Ecto neural progenitor cell (in vitro differentiated cells): ENCODE results near the gene AQP2.
A peak's percentile ranks its signal among the peaks of the same experiment; 100 is the strongest.

Experiments
- DNase-seq: peaks from one replicate; pipeline ENCODE4 v3.0.0-alpha.2; 2018; ENCODE audit warnings: low spot score

AQP2 gene

GRCh38 chr12:49920241-49920914, 30.2 kb upstream of the AQP2 start:
- DNase-seq = no peak

GRCh38 chr12:49920915-49921286, 29.6 kb upstream of the AQP2 start:
- no peak for DNase-seq

DNA sequence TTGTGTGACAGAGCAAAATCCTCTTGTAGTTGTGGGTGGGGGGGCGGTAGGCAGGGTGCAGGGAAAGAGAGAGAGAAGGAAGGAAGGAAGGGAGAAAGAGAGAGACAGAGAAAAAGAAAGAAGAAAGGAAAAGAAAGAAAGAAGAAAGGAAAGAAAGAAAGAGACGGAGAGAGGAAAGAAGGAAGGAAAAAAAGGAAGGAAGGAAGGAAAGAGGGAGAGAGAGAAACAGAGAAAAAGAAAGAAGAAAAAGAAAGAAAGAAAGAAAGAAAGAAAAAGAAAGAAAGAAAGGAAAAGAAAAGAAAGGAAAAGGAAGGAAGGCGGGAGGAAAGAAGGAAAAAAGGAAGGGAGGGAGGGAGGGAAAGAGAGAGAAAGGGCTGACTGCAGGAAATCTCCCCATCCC, 29.2 kb upstream of the AQP2 start:
- no peak for DNase-seq

GRCh38 chr12:49921936-49922335, 28.6 kb upstream of the AQP2 start:
- peak; percentile 43 for DNase-seq

DNA sequence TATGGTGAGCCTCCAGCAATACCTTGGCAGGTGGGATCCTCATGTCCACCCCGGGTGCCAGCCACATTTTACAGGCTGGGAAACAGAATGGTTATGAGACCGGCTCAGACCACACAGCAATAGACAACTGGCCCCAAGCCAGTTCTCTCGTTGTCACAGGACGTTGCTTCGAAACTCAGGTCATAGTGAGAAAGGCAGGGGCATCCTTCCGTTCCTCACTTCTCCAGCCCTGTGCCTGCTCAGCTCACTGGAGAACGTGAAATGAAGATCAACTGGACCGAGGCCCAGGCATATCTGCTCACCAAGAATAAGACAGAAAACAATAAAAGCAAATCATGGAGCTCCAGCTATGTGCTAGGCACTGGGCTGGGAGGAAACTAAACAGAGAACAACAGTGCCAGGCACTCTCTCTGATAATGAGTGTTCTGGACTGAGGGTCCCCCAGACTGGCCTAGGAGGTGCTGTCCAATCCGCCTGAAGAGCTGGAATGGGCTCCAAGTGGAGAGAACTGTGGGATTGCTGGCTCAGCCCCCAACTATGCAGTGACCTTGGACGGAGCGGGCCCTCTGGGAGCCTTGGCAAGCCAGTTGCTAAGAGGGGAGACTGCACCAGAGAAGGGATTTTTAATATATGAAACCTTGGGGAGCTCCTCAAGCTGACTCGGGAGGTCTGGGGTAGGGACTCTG, 28.0 kb upstream of the AQP2 start:
- DNase-seq = peak; percentile 45

GRCh38 chr12:49923035-49923644, 27.4 kb upstream of the AQP2 start:
- peak; percentile 49 for DNase-seq

GRCh38 chr12:49923880-49924556, 26.5 kb upstream of the AQP2 start:
- peak; percentile 35 for DNase-seq

DNA sequence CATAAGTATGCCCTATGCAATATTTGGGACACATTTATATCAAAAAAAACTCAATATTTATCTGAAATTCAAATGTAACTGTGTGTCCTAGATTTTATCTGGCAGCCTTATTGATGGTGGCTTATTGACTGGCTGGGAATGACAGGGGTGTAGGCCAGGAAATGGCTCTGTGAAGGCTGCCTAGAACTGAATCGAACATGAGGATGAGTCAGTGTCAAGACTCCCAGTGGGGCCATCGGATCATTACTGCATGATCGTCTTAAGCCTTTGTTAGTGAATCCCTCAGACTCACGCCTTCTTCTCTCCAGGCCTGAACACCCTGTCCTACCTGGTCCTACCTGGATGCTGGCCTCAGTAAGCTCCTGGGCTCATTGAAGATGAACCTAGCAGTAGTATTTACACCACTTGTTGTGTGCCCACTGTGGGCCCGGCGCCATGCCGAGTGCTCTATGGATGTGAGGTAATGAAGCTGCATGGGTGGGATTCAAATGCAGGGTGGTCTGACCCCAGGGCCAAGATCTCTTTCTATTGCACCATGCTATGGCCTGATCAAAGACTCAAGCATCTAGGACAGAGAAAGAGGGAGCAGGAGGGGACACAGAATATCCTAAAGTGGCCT, 25.8 kb upstream of the AQP2 start:
- peak; percentile 41 for DNase-seq

DNA sequence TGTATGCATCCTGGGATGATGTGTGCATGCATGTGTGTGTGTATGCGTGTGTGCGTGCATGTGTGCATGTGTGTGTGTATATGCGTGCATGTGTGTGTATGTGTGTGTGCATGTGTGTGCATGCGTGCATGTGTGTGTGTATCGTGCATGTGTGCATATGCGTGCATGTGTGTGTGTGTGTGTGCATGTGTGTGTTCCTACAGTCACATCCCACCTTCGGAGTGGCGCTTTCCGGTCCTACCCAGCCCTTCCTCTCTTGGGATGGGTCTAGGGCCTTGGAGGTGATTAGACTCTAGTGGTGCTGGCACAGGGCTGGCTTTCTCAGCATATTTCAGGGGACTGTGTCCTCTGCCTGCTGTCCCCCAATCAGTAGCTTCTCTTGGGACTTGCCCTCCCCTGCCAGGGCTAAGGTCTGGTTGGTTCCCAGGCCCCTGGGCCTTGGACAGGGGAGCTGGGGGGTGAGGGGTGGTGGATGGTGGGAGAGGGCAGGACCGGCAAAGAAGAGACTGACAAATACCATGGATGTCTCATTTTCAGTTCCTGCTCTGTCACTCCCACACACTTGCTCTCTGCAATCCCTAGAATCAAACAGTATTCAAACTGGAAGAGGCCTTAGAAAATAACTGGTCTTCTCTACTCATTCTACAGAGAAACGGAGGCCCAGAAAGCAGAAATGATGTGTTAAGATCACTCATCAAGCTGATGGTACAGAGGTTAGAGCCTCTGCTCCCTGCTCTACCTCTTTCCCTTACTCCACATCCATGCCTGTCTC, 24.9 kb upstream of the AQP2 start:
- DNase-seq = peak; percentile 43

GRCh38 chr12:49928471-49928870, 22.1 kb upstream of the AQP2 start:
- peak; percentile 36 for DNase-seq

DNA sequence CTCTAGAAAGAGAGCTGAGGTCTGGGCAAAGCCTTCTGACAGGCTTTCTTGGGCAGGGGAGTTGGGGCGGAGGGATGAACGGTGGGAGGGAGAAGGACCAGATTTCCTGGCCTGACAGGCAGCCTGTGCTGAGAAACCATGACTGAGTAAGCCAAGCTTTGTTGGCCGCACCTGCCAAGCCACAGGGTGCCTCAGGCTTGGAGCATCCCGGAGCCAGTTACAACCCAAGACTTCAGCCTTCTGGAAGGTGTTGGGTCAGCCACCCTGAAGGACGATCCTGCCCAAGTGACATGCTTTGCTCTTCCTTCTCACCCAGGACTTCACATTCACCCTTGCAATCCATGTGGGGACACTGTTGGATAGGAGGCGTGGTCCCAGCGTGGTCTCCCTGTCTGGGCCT, 21.0 kb upstream of the AQP2 start:
- peak; percentile 44 for DNase-seq

DNA sequence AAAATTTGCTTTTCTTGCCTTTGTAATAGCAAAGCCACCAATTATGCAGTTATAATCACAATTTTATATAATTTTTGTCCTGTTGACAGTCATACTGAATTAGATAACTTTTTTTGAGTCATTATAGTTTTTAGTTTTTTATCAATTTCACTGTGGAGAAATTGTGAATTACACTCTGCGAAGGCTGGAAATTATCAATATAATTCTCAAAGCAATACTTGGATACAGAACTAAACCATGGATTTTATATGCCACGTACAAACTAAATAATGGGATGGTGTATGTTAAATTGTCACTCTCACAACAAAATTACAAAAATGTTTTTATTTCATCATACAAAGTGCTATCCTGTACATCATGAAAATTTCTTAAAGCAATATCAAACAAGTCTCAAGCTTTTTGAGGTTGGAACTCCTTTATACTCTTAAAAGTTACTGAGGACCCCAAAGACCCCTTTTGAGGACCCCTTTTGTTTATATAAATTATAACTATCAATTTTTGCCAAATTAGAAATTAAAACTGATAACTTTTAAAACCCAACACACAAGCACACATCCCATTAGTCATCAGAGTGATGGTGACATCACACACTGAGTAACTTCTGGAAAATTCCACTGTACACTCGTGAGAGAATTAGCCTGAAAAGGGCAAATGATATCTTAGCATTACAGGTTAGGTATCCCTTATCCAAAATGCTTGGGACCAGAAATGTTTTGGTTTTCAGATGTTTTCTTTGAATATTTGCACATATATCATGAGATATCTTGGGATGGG, 19.8 kb upstream of the AQP2 start:
- no peak for DNase-seq

GRCh38 chr12:49932023-49932422, 18.5 kb upstream of the AQP2 start:
- DNase-seq = no peak

DNA sequence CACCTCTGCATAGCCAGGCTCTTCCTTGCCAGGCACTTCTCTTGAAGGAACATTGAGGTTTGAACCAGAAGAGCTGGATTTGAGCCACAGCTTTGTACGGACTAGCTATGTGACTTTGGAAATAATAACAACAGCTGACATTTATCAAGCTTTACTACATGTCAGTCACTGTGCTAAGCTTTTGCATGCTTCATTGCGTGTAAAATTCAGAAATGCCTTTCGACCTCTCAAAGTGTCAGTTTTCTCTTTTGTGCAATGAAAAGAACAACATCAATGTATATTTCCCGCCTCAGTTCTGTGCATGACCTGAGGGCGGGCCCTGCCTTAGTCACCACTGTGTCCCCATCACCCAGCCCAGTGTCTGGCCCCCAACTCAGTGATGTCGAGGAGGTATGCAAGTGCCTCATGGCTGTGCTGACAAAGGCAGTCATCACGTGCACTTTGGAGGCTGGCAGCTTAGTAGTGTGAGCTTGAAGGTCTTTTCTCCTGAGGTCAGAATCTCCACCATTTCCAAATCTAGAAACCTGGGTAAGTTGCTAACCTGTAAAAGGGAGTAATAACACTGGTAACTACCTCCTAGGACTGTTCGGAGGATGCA, 17.9 kb upstream of the AQP2 start:
- DNase-seq = peak; percentile 39

DNA sequence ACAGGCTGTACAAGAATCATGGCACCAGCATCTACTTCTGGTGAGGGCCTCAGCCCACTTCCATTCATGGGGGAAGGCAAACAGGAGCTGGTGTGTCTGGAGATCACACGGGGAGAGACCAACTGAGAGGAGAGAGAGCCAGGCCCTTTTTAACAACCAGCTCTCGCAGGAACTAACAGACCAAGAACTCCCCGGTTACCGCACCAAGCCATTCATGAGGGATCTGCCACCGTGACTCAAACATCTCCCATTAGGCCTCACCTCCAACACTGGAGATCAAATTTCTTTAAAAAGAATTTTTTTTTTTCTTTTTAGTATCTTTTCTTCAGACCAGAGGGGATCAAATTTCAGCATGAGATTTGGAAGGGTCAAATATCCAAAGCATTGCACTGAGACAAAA, 16.7 kb upstream of the AQP2 start:
- DNase-seq = no peak

GRCh38 chr12:49934505-49934904, 16.0 kb upstream of the AQP2 start:
- no peak for DNase-seq

- DNase-seq = no peak
Measured at GRCh38 chr12:49936925-49937324, 13.6 kb upstream of the AQP2 start.

GRCh38 chr12:49937639-49938300, 12.8 kb upstream of the AQP2 start:
- DNase-seq = peak; percentile 42

DNA sequence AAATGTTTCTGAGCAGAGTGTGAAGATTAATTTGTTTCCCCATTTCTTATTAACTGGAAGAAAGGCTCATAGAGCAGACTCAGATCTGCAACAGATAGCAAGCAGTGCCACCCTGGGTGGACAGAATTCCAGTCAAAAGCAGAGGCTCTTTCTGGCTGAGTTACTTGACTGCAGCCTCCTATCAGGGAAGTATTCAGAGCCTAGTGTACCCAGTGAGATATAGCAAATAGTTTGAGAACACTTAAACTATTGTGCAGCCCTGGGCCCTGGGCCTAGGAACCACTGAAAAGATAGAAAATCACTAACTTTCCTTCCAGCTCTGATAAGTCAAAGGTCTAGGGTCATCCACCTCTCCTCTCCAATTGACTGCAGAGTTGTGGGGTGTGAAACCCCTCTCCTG, 11.2 kb upstream of the AQP2 start:
- no peak for DNase-seq

GRCh38 chr12:49939707-49940106, 10.8 kb upstream of the AQP2 start:
- peak; percentile 40 for DNase-seq
